ENCODE measurements around the gene ESPN.

DNA sequence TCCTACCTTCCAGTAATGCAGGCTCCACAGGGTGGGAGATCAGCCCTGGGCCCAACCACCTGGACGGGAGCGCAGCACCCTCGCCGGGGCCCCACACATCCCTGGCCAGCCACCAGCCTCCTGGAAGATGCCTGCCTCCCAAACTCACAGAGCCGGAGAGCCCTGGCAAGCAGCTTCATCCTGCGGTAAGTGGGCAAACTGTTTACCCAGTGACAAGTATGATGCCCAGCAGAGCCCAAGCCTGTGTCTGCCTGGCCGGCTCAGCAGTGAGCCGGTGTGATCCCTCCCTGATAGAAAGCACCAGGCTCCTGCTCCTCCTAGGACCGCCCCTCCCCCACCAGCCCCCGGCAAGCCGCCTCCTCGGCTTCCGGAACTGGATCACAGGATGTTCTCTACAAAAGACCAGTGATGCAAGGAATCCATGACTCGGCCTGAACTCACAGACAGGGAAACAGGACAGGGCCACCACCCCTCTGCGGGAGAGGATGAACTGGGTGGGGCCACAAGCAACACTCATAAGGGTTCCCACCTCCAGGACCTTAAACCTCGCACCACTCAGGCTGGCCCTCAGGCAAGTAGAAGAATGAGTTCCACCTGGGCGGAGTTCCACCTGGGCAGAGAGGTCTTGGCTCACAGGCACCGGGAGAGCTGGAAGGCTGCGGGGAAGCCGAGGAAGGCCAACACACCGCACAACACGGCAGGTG, 38.9 kb upstream of the ESPN start:
- TF ChIP-seq GABPA (IDR thresholded peaks at IDR 0.05; ENCODE audit: low read depth) (peak; percentile 78), POLR2AphosphoS5 (IDR thresholded peaks at IDR 0.05; ENCODE audit: low read depth, low read length) (peak; percentile 51), ELF1 (IDR thresholded peaks at IDR 0.05) (0 out of 2 replicates have a peak, but pooled peaks have one; percentile 19), RAD21 (IDR thresholded peaks at IDR 0.05; ENCODE audit: low read length) (no peak), JUND (IDR thresholded peaks at IDR 0.05) (no peak), CHD2 (IDR thresholded peaks at IDR 0.05; ENCODE audit: low read length, partially characterized antibody) (peak; percentile 94), ZBTB33 (IDR thresholded peaks at IDR 0.05; ENCODE audit: borderline replicate concordance, low read depth) (no peak), RCOR1 (IDR thresholded peaks at IDR 0.05; ENCODE audit: low read length) (no peak), TEAD4 (IDR thresholded peaks at IDR 0.05; ENCODE audit: borderline replicate concordance, insufficient read depth) (no peak), RFX5 (IDR thresholded peaks at IDR 0.05; ENCODE audit: low read length) (0 out of 2 replicates have a peak, but pooled peaks have one; percentile 43)
- TF ChIP-seq, protein P1, sequence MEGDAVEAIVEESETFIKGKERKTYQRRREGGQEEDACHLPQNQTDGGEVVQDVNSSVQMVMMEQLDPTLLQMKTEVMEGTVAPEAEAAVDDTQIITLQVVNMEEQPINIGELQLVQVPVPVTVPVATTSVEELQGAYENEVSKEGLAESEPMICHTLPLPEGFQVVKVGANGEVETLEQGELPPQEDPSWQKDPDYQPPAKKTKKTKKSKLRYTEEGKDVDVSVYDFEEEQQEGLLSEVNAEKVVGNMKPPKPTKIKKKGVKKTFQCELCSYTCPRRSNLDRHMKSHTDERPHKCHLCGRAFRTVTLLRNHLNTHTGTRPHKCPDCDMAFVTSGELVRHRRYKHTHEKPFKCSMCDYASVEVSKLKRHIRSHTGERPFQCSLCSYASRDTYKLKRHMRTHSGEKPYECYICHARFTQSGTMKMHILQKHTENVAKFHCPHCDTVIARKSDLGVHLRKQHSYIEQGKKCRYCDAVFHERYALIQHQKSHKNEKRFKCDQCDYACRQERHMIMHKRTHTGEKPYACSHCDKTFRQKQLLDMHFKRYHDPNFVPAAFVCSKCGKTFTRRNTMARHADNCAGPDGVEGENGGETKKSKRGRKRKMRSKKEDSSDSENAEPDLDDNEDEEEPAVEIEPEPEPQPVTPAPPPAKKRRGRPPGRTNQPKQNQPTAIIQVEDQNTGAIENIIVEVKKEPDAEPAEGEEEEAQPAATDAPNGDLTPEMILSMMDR (IDR thresholded peaks at IDR 0.05): no peak

All from SK-N-SH (cell line).